Psoas muscle (tissue), 8 donors: Measurements from ENCODE around the gene HEXA. TPM values are rescaled to one million over a fixed set of nuclear protein-coding genes. Genes with fewer than 3 reads are reported as not detected.

ENCODE experiments used
- ATAC-seq, 4 donors: fragments of 200-7000 bp; cut with Tn5 transposase; one replicate each; pipeline ENCODE4 v1.9.1; 2020; ENCODE audit warnings: moderate library complexity in 3 of 4, mild to moderate bottlenecking in 2 of 4
- DNase-seq, 2 donors: peaks; one replicate each; pipeline ENCODE4 v3.0.0-alpha.2; 2020
- H3K27ac ChIP-seq: fragments of 200-600 bp; one replicate; pipeline ENCODE4 v1.8.0; 2022
- H3K27me3 ChIP-seq, 3 donors: fragments of 200-600 bp in 1 of 3; one replicate each; pipeline versions ENCODE4 v1.6.1 to v1.8.0; 2013 to 2022; ENCODE audit warnings: low read length in 2 of 3, mild to moderate bottlenecking in 2 of 3, moderate library complexity in 1 of 3; ENCODE audit not compliant: insufficient read depth in 3 of 3
- H3K36me3 ChIP-seq, 2 donors: fragments of 200-600 bp in 1 of 2; one replicate each; pipeline versions ENCODE4 v1.6.1 to v1.8.0; 2013 to 2022; ENCODE audit warnings: low read depth in 1 of 2, mild to moderate bottlenecking in 1 of 2, moderate library complexity in 1 of 2; ENCODE audit not compliant: insufficient read depth in 1 of 2
- H3K4me1 ChIP-seq: fragments of 200-600 bp; one replicate; pipeline ENCODE4 v1.8.0; 2022
- H3K4me3 ChIP-seq: fragments of 200-600 bp; one replicate; pipeline ENCODE4 v1.8.0; 2022; ENCODE audit warnings: mild to moderate bottlenecking
- H3K9me3 ChIP-seq: fragments of 200-600 bp; one replicate; pipeline ENCODE4 v1.8.0; 2022
- WGBS, 3 donors: extraction: QIAGEN DNeasy Blood & Tissue Kit; methylation state at CpG; one replicate each; pipeline versions ENCODE4 v1.1.6 to v1.1.7; 2013; 5-methylcytosine and 5-hydroxymethylcytosine counted together
- intact Hi-C, 2 donors: fragments of 100-400 bp; cut with DNase I; formaldehyde crosslinking; loops; one replicate each; pipeline versions ENCODE4 v1.11.0 to v1.14.2; 2022
- polyA plus RNA-seq, 3 donors: library from polyadenylated mRNA; stranded (reverse); fragments of 200-250 nt; gene quantifications; one replicate each; pipeline ENCODE4 v1.2.3, GENCODE V29; 2013
- total RNA-seq, 4 donors: library from RNA; stranded (reverse); fragmentation: NEBNext Ultra II Directional in 2 of 4; extraction: Animal tissue kit (Norgen Biotek cat#: 25700) in 2 of 4; gene quantifications; one replicate each; pipeline versions ENCODE4 v1.2.1 to v1.2.4, GENCODE V29; 2021 to 2023
- TF ChIP-seq, protein P1 (sequence below): fragments of 200-600 bp; IDR thresholded peaks from one replicate; pipeline ENCODE4 v1.8.0; 2022; ENCODE audit warnings: antibody characterized with exemption
- donor health status: healthy with polysubstance abuse.
- donor health status: DM: no; HTN: no; CAD: no; lungs with moderate emphysema.
- donor health status: Bipolar disorder and iron deficiency.
- donor health status: healthy.
- donor health status: DM: yes; HTN: yes; CAD: no.
- donor health status: DM: no; HTN: no; CAD: no.
- donor health status: DM: no; HTN: no; CAD: no.
- donor health status: DM: yes; HTN: yes; CAD: no.

HEXA gene
- total and polyA plus RNA-seq, 7 donors: 32.1 to 55.4 (median 47.3) TPM

DNA sequence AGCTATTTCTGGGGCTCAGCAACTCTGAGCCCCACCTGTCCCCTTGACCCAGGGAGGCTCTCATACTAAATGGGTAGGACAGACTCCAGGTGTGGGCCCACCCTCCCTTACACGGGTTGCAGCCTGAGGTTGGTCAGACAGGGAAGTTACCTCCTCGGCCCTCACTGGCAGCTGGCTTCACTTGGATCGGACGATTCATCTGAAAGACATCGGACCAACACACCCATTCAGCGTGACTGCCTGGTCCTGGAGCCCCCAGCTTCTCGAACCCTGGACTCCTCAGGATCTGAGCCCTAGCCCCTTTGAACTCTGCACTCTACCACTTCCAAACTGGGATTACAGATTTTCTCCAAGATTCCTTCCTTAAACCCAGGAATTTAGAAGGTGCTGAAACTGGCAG, 71.2 kb downstream of the HEXA start:
- Histone ChIP-seq H3K36me3 (no peaks in the 10 kb centered on the region), H3K4me3 (no peak overlapping the region), H3K27me3 (no peaks in the 10 kb centered on the region), H3K4me1 (no peaks in the 10 kb centered on the region), H3K27ac (no peak overlapping the region), H3K9me3 (no peaks in the 10 kb centered on the region)
- intact Hi-C loops: no loop called here
- TF ChIP-seq, protein P1, sequence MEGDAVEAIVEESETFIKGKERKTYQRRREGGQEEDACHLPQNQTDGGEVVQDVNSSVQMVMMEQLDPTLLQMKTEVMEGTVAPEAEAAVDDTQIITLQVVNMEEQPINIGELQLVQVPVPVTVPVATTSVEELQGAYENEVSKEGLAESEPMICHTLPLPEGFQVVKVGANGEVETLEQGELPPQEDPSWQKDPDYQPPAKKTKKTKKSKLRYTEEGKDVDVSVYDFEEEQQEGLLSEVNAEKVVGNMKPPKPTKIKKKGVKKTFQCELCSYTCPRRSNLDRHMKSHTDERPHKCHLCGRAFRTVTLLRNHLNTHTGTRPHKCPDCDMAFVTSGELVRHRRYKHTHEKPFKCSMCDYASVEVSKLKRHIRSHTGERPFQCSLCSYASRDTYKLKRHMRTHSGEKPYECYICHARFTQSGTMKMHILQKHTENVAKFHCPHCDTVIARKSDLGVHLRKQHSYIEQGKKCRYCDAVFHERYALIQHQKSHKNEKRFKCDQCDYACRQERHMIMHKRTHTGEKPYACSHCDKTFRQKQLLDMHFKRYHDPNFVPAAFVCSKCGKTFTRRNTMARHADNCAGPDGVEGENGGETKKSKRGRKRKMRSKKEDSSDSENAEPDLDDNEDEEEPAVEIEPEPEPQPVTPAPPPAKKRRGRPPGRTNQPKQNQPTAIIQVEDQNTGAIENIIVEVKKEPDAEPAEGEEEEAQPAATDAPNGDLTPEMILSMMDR: no peak
- WGBS, 3 donors: 85 to 89% (median 89%) methylated on average over 7 of the region's 7 CpGs
- ATAC-seq (no peak), DNase-seq (no peak)

DNA sequence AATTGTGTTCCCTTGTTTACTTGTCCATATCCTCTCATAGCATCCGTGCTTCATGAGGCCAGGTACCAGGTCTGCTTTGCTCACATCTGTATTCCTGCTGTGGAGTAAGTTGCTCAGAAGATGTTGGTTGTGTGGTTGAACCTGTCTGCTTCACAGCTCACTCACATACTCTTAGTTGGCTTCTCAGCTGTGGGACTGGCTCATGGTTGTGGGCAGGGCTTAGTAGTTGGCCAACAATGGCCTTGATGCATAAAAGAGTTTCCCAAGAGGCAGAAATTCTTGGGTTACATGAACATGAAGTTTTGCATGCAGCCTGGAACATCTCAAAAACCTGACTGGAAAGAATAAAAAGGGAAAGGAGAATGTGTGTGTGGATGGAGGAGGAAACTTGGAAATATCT, 72.9 kb downstream of the HEXA start:
- ATAC-seq (no peak), DNase-seq (no peak)
- TF ChIP-seq, protein P1: no peak
- WGBS, 3 donors: 52 to 59% (median 58%) methylated on average over 1 of the region's 1 CpG
- H3K27me3 ChIP-seq: no peaks in the 10 kb centered on the region
- H3K9me3 ChIP-seq: no peaks in the 10 kb centered on the region
- H3K36me3 ChIP-seq: no peaks in the 10 kb centered on the region
- no peak overlapping the region for H3K27ac ChIP-seq
- no peak overlapping the region for H3K4me3 ChIP-seq
- intact Hi-C loops: no loop called here
- no peaks in the 10 kb centered on the region for H3K4me1 ChIP-seq

Other genes starting within 250 kb of the HEXA start
- not detected for gene GRAMD2A, start 178.2 kb downstream of the HEXA start, total RNA-seq
- gene GRAMD2A, start 178.2 kb downstream of the HEXA start, polyA plus RNA-seq: under 1 TPM in 1 of 3 donors, not detected in 2; 0.01 TPM
- gene PKM, start 144.8 kb downstream of the HEXA start, total RNA-seq: 1,000 to 10,000 TPM in 1 of 4 donors, 100 to 1,000 TPM in 3; 513 to 1,170 (median 767) TPM
- 1,000 to 10,000 TPM in 2 of 3 donors, 100 to 1,000 TPM in 1; 909 to 1,135 (median 1,127) TPM for gene PKM, start 144.8 kb downstream of the HEXA start, polyA plus RNA-seq
- 10 to 100 TPM; 46.1 to 83.2 (median 65.5) TPM for gene PARP6, start 103.5 kb downstream of the HEXA start, total RNA-seq
- 10 to 100 TPM; 48.5 to 81.1 (median 58.6) TPM for gene PARP6, start 103.5 kb downstream of the HEXA start, polyA plus RNA-seq
- gene CELF6, start 55.9 kb downstream of the HEXA start, total RNA-seq: under 1 TPM; 0.13 to 0.62 (median 0.16) TPM
- under 1 TPM; 0.15 to 0.81 (median 0.34) TPM for gene CELF6, start 55.9 kb downstream of the HEXA start, polyA plus RNA-seq
- not detected for gene TMEM202, start 22.3 kb upstream of the HEXA start, total RNA-seq
- gene TMEM202, start 22.3 kb upstream of the HEXA start, polyA plus RNA-seq: not detected
- 100 to 1,000 TPM; 181 to 253 (median 204) TPM for gene ARIH1, start 98.3 kb upstream of the HEXA start, total RNA-seq
- 10 to 100 TPM; 35.6 to 75.6 (median 43.8) TPM for gene ARIH1, start 98.3 kb upstream of the HEXA start, polyA plus RNA-seq